ENCODE results near the gene PACRG.

Gene PACRG

DNA sequence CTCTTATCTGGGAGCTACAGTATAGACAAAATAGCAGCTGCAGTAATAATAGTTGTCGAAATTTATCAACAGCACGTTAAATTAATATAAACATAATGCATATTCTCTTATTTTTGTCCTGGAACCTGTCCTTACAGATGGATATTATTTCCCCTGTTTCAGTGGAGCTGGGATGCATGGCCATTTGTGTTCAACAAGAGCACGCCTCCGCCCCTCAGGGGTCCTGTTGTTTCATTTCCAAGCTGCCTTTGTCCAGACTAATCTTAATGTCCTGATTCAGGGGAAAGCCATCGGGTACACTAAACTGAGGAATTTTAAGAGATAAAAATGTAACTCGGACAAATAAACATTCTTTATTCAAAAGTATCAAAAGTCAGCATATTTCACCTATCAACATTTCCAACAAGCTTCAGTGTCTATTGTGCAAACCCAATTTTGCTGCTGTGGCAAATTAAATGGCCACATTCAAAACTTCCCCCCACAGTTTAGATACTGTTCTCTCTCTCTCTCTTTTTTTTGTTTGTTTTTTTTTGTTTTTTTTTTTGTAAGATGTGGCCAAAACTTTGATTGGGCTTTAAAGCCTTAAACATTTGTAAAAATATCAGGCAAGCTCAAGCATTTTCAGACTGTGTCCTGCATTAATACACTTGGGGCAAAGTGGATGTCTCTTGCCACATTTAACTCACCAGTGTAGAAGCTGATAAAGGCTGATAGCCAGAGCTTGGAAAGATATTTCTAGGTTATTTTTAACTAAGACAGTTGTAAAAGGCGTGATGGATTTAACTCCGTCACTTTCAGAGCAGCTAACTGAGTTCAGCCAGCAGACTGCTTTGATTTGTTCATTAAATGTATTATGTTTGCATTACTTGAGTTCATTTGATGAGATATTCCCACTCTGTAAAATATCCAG, 574.2 kb downstream of the PACRG start:
- H4K20me1 ChIP-seq (ENCODE audit: low read depth, low read length) = no peaks in the 10 kb centered on the region

DNA sequence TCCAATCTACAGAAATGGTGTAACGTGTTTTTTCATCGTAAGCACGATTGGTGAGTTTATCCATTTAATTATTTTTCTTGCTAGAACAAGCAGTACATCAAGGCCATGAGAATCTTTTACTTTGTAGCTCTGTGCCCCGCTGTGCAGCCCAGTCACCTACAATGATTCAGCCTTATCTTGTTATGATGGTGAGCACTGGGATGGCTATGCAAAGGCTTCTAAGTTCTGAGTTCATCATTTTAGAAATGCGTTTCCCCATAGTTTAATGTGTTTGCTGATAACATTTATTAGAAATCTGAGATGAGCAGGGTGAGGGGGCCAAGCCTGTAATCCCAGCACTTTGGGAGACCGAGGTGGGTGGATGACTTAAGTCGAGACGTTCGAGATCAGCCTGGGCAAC, 575.0 kb downstream of the PACRG start:
- Histone ChIP-seq H3K4me2 (ENCODE audit: low read depth, low read length, poor library complexity, severe bottlenecking) (no peak overlapping the region), H3K4me3 (ENCODE audit: insufficient read depth, low read length, poor library complexity, severe bottlenecking) (no peak overlapping the region), H3K36me3 (ENCODE audit: low read length) (no peaks in the 10 kb centered on the region), H3K9me3 (ENCODE audit: insufficient read depth, low read length) (no peaks in the 10 kb centered on the region), H3K27me3 (ENCODE audit: low read length) (no peaks in the 10 kb centered on the region), H3K79me2 (ENCODE audit: insufficient read depth, low read length) (no peaks in the 10 kb centered on the region), H3K9me2 (replicated peaks; ENCODE audit: insufficient read depth, low read length) (no peaks in the 10 kb centered on the region), H3K9ac (ENCODE audit: low read length) (no peak overlapping the region), H3F3A (ENCODE audit: insufficient read depth) (no peaks in the 10 kb centered on the region), H2AFZ (ENCODE audit: low read depth, low read length, severe bottlenecking) (no peak overlapping the region), H3K27ac (ENCODE audit: low read depth, low read length) (no peak overlapping the region), H4K20me1 (ENCODE audit: low read depth, low read length) (no peaks in the 10 kb centered on the region)
- TF ChIP-seq EZH2phosphoT487 (conservative IDR thresholded peaks at IDR 0.05; ENCODE audit: low read length) = no peak
- TF ChIP-seq, protein P1, sequence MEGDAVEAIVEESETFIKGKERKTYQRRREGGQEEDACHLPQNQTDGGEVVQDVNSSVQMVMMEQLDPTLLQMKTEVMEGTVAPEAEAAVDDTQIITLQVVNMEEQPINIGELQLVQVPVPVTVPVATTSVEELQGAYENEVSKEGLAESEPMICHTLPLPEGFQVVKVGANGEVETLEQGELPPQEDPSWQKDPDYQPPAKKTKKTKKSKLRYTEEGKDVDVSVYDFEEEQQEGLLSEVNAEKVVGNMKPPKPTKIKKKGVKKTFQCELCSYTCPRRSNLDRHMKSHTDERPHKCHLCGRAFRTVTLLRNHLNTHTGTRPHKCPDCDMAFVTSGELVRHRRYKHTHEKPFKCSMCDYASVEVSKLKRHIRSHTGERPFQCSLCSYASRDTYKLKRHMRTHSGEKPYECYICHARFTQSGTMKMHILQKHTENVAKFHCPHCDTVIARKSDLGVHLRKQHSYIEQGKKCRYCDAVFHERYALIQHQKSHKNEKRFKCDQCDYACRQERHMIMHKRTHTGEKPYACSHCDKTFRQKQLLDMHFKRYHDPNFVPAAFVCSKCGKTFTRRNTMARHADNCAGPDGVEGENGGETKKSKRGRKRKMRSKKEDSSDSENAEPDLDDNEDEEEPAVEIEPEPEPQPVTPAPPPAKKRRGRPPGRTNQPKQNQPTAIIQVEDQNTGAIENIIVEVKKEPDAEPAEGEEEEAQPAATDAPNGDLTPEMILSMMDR (IDR thresholded peaks at IDR 0.05; ENCODE audit: insufficient read depth, low read length, poor library complexity, severe bottlenecking) = no peak

More for the DNA sequence above, 574.2 kb downstream of the PACRG start:
- Histone ChIP-seq H3K9ac (ENCODE audit: low read length) (no peak overlapping the region), H3K9me3 (ENCODE audit: insufficient read depth, low read length) (no peaks in the 10 kb centered on the region), H3K4me2 (ENCODE audit: low read depth, low read length, poor library complexity, severe bottlenecking) (no peak overlapping the region), H3K27ac (ENCODE audit: low read depth, low read length) (no peak overlapping the region), H3K79me2 (ENCODE audit: insufficient read depth, low read length) (no peaks in the 10 kb centered on the region), H2AFZ (ENCODE audit: low read depth, low read length, severe bottlenecking) (no peak overlapping the region), H3K36me3 (ENCODE audit: low read length) (no peaks in the 10 kb centered on the region), H3K27me3 (ENCODE audit: low read length) (no peaks in the 10 kb centered on the region), H3K4me3 (ENCODE audit: insufficient read depth, low read length, poor library complexity, severe bottlenecking) (no peak overlapping the region), H3F3A (ENCODE audit: insufficient read depth) (no peaks in the 10 kb centered on the region), H3K9me2 (replicated peaks; ENCODE audit: insufficient read depth, low read length) (no peaks in the 10 kb centered on the region)
- no peak for TF ChIP-seq EZH2phosphoT487 (conservative IDR thresholded peaks at IDR 0.05; ENCODE audit: low read length)
- TF ChIP-seq, protein P1 (IDR thresholded peaks at IDR 0.05; ENCODE audit: insufficient read depth, low read length, poor library complexity, severe bottlenecking) = no peak

DNA sequence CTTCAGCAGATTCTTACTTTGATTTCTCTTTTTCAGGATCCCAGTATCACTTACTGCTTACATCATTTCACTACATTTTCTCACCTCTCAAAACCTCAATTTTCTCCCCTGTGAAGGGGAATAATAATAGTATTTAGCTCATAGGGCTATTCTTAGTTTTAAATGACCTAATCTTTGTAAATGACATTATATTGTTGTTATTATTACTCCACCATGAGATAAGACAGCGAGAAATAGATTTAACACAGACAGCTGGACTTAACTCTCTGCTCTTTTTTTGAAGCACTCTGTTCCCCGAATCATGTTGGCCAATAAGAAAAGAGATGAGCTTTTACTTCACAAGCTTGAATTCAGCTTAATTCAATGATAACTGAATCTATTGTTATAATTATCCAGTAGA, 578.2 kb downstream of the PACRG start:
- Histone ChIP-seq H3K79me2 (ENCODE audit: insufficient read depth, low read length) (no peaks in the 10 kb centered on the region), H3K4me3 (ENCODE audit: insufficient read depth, low read length, poor library complexity, severe bottlenecking) (no peak overlapping the region), H3K9ac (ENCODE audit: low read length) (no peak overlapping the region), H3K9me3 (ENCODE audit: insufficient read depth, low read length) (no peaks in the 10 kb centered on the region), H3K36me3 (ENCODE audit: low read length) (no peaks in the 10 kb centered on the region), H3F3A (ENCODE audit: insufficient read depth) (no peaks in the 10 kb centered on the region), H2AFZ (ENCODE audit: low read depth, low read length, severe bottlenecking) (no peak overlapping the region), H3K9me2 (replicated peaks; ENCODE audit: insufficient read depth, low read length) (no peaks in the 10 kb centered on the region), H3K4me2 (ENCODE audit: low read depth, low read length, poor library complexity, severe bottlenecking) (no peak overlapping the region), H3K27me3 (ENCODE audit: low read length) (no peaks in the 10 kb centered on the region), H4K20me1 (ENCODE audit: low read depth, low read length) (no peaks in the 10 kb centered on the region), H3K27ac (ENCODE audit: low read depth, low read length) (no peak overlapping the region)
- TF ChIP-seq EZH2phosphoT487 (conservative IDR thresholded peaks at IDR 0.05; ENCODE audit: low read length) = no peak
- TF ChIP-seq, protein P1 (IDR thresholded peaks at IDR 0.05; ENCODE audit: insufficient read depth, low read length, poor library complexity, severe bottlenecking) = no peak
